Psoas muscle (tissue), 8 donors: ENCODE measurements around the gene HCRTR1. TPM values are rescaled to one million over a fixed set of nuclear protein-coding genes. Genes with fewer than 3 reads are reported as not detected.
A peak's percentile ranks its signal among the peaks of the same experiment; 100 is the strongest.

ENCODE experiments used
- ATAC-seq, 4 donors: fragments of 200-7000 bp; cut with Tn5 transposase; one replicate each; pipeline ENCODE4 v1.9.1; 2020; ENCODE audit warnings: moderate library complexity in 3 of 4, mild to moderate bottlenecking in 2 of 4
- DNase-seq, 2 donors: peaks; one replicate each; pipeline ENCODE4 v3.0.0-alpha.2; 2020
- H3K27ac ChIP-seq: fragments of 200-600 bp; one replicate; pipeline ENCODE4 v1.8.0; 2022
- H3K27me3 ChIP-seq, 3 donors: fragments of 200-600 bp in 1 of 3; one replicate each; pipeline versions ENCODE4 v1.6.1 to v1.8.0; 2013 to 2022; ENCODE audit warnings: low read length in 2 of 3, mild to moderate bottlenecking in 2 of 3, moderate library complexity in 1 of 3; ENCODE audit not compliant: insufficient read depth in 3 of 3
- H3K36me3 ChIP-seq, 2 donors: fragments of 200-600 bp in 1 of 2; one replicate each; pipeline versions ENCODE4 v1.6.1 to v1.8.0; 2013 to 2022; ENCODE audit warnings: low read depth in 1 of 2, mild to moderate bottlenecking in 1 of 2, moderate library complexity in 1 of 2; ENCODE audit not compliant: insufficient read depth in 1 of 2
- H3K4me1 ChIP-seq: fragments of 200-600 bp; one replicate; pipeline ENCODE4 v1.8.0; 2022
- H3K4me3 ChIP-seq: fragments of 200-600 bp; one replicate; pipeline ENCODE4 v1.8.0; 2022; ENCODE audit warnings: mild to moderate bottlenecking
- H3K9me3 ChIP-seq: fragments of 200-600 bp; one replicate; pipeline ENCODE4 v1.8.0; 2022
- CTCF ChIP-seq: fragments of 200-600 bp; IDR thresholded peaks from one replicate; pipeline ENCODE4 v1.8.0; 2022; ENCODE audit warnings: antibody characterized with exemption
- whole genome bisulfite sequencing, 3 donors: extraction: QIAGEN DNeasy Blood & Tissue Kit; methylation state at CpG; one replicate each; pipeline versions ENCODE4 v1.1.6 to v1.1.7; 2013; 5-methylcytosine and 5-hydroxymethylcytosine counted together
- intact Hi-C, 2 donors: fragments of 100-400 bp; cut with DNase I; formaldehyde crosslinking; loops; one replicate each; pipeline versions ENCODE4 v1.11.0 to v1.14.2; 2022
- polyA plus RNA-seq, 3 donors: library from polyadenylated mRNA; stranded (reverse); fragments of 200-250 nt; gene quantifications; one replicate each; pipeline ENCODE4 v1.2.3, GENCODE V29; 2013
- total RNA-seq, 4 donors: library from RNA; stranded (reverse); fragmentation: NEBNext Ultra II Directional in 2 of 4; extraction: Animal tissue kit (Norgen Biotek cat#: 25700) in 2 of 4; gene quantifications; one replicate each; pipeline versions ENCODE4 v1.2.1 to v1.2.4, GENCODE V29; 2021 to 2023
- donor health status: healthy with polysubstance abuse.
- donor health status: DM: no; HTN: no; CAD: no; lungs with moderate emphysema.
- donor health status: Bipolar disorder and iron deficiency.
- donor health status: healthy.
- donor health status: DM: yes; HTN: yes; CAD: no.
- donor health status: DM: no; HTN: no; CAD: no.
- donor health status: DM: no; HTN: no; CAD: no.
- donor health status: DM: yes; HTN: yes; CAD: no.

The HCRTR1 gene
- total and polyA plus RNA-seq, 7 donors: 0.12 to 1.2 (median 0.34) TPM; not detected in 1

- WGBS, 3 donors: 95 to 96% (median 96%) methylated on average over 11 of the region's 11 CpGs
- intact Hi-C loops: no loop called here
- Histone ChIP-seq H3K27ac (no peak overlapping the region), H3K36me3 (no peaks in the 10 kb centered on the region), H3K4me3 (no peak overlapping the region), H3K4me1 (peaks cover 8% of the 10 kb centered on the region), H3K9me3 (no peaks in the 10 kb centered on the region), H3K27me3 (no peaks in the 10 kb centered on the region)
- DNase-seq (no peak), ATAC-seq (no peak)
- no peak for TF ChIP-seq CTCF
Observed at GRCh38 chr1:31570228-31570627, 47.3 kb upstream of the HCRTR1 start.

GRCh38 chr1:31570906-31571305 lies 46.6 kb upstream of the HCRTR1 start:
- Histone ChIP-seq H3K27me3 (peaks cover 0 to 4% (median 2%) of the 10 kb centered on the region in 3 donors), H3K4me3 (no peak overlapping the region), H3K9me3 (no peaks in the 10 kb centered on the region), H3K4me1 (peaks cover 8% of the 10 kb centered on the region), H3K27ac (no peak overlapping the region), H3K36me3 (no peaks in the 10 kb centered on the region)
- 89 to 100% (median 98%) methylated on average over 1 of the region's 1 CpG for WGBS, 3 donors
- intact Hi-C loops: no loop called here
- TF ChIP-seq CTCF: no peak
- no peak for ATAC-seq
- DNase-seq: no peak

GRCh38 chr1:31571340-31572295 lies 45.9 kb upstream of the HCRTR1 start:
- Histone ChIP-seq H3K9me3 (no peaks in the 10 kb centered on the region), H3K27me3 (peaks cover 0 to 9% (median 2%) of the 10 kb centered on the region in 3 donors), H3K4me1 (peaks cover 8% of the 10 kb centered on the region), H3K27ac (no peak overlapping the region), H3K4me3 (no peak overlapping the region), H3K36me3 (no peaks in the 10 kb centered on the region)
- ATAC-seq (no peak), DNase-seq (no peak)
- no peak for TF ChIP-seq CTCF
- intact Hi-C loops: no loop called here
- WGBS, 3 donors: 87 to 88% (median 88%) methylated on average over 14 of the region's 14 CpGs

- TF ChIP-seq CTCF: no peak
- peaks cover 0 to 9% (median 5%) of the 10 kb centered on the region in 3 donors for H3K27me3 ChIP-seq
- H3K4me1 ChIP-seq: peaks cover 8% of the 10 kb centered on the region
- intact Hi-C loops: no loop called here
- peak overlapping the region; percentile 68 for H3K27ac ChIP-seq
- DNase-seq (no peak), ATAC-seq (no peak)
- H3K4me3 ChIP-seq: no peak overlapping the region
- H3K9me3 ChIP-seq: no peaks in the 10 kb centered on the region
- WGBS, 3 donors: 85 to 89% (median 85%) methylated on average over 7 of the region's 7 CpGs
- H3K36me3 ChIP-seq: no peaks in the 10 kb centered on the region
Observed at GRCh38 chr1:31572323-31573104, 45.0 kb upstream of the HCRTR1 start.
